Stimulated activated CD8-positive, alpha-beta memory T cell treated with anti-CD3 and anti-CD28 coated beads, Interleukin-7, amount 100 ng/mL, for 24 hours (primary cell): Measurements from ENCODE around the gene VN1R5.
"Not testable (repeated sequence)": the region's sequence is repeated elsewhere in the genome, so short reads cannot be mapped to it uniquely, and the experiment has no call there.

ENCODE experiments used
- DNase-seq: peaks from one replicate; pipeline ENCODE4 v3.0.0-alpha.2; 2020; ENCODE audit warnings: low read depth

The VN1R5 gene

GRCh38 chr1:247255772-247256171 lies at the start of gene VN1R5:
VN1R5 (plus strand) TSS chr1:247256072.
- not testable (repeated sequence) for DNase-seq

GRCh38 chr1:247209396-247209795 lies 46.5 kb upstream of the VN1R5 start:
- no peak for DNase-seq

- DNase-seq, result no peak
Measured at GRCh38 chr1:247210062-247210375, 45.9 kb upstream of the VN1R5 start.

GRCh38 chr1:247210376-247211117 lies 45.3 kb upstream of the VN1R5 start:
- DNase-seq, result peak; percentile 96

GRCh38 chr1:247211339-247211738 lies 44.5 kb upstream of the VN1R5 start:
- no peak for DNase-seq

GRCh38 chr1:247212012-247212411 lies 43.9 kb upstream of the VN1R5 start:
- no peak for DNase-seq

- DNase-seq, result no peak
Measured at GRCh38 chr1:247212627-247213617, 43.0 kb upstream of the VN1R5 start.

GRCh38 chr1:247216261-247216660 lies 39.6 kb upstream of the VN1R5 start:
- no peak for DNase-seq

GRCh38 chr1:247218121-247218651 lies 37.7 kb upstream of the VN1R5 start:
- DNase-seq, result no peak

GRCh38 chr1:247220280-247220679 lies 35.6 kb upstream of the VN1R5 start:
- DNase-seq, result not testable (repeated sequence)

- DNase-seq, result no peak
Measured at GRCh38 chr1:247222840-247223239, 33.0 kb upstream of the VN1R5 start.

GRCh38 chr1:247224822-247225221 lies 31.1 kb upstream of the VN1R5 start:
- no peak for DNase-seq

- DNase-seq, result no peak
Measured at GRCh38 chr1:247228133-247228532, 27.7 kb upstream of the VN1R5 start.

- DNase-seq, result no peak
Measured at GRCh38 chr1:247241691-247242090, 14.2 kb upstream of the VN1R5 start.

- no peak for DNase-seq
Measured at GRCh38 chr1:247243524-247244137, 12.2 kb upstream of the VN1R5 start.

- no peak for DNase-seq
Measured at GRCh38 chr1:247246325-247247115, 9.4 kb upstream of the VN1R5 start.

GRCh38 chr1:247247568-247247967 lies 8.3 kb upstream of the VN1R5 start:
- DNase-seq, result no peak

- DNase-seq, result no peak
Measured at GRCh38 chr1:247266053-247266452, 10.2 kb downstream of the VN1R5 start.

- DNase-seq, result no peak
Measured at GRCh38 chr1:247268390-247269045, 12.6 kb downstream of the VN1R5 start.

GRCh38 chr1:247269133-247269532 lies 13.3 kb downstream of the VN1R5 start:
- no peak for DNase-seq

GRCh38 chr1:247270003-247270402 lies 14.1 kb downstream of the VN1R5 start:
- no peak for DNase-seq
